HepG2 (cell line): ENCODE data around the gene BEAN1. TPM values are rescaled to one million over a fixed set of nuclear protein-coding genes. Genes with fewer than 3 reads are reported as not detected.

Experiments used
- ATAC-seq: fragments of 200-7000 bp; cut with Tn5 transposase; 3 replicates; pipeline ENCODE4 v1.9.1; 2020; ENCODE audit warnings: mild to moderate bottlenecking, moderate library complexity
- BruUV-seq: library from RNA; stranded (reverse); fragments of 400-500 nt; replicated peaks from 2 replicates; lab custom pipeline; 2021; lab: Mats Ljungman, UMichigan
- CTCF ChIA-PET: fragments of 300-600 bp; formaldehyde crosslinking; extraction: SDS; loops from one replicate; lab custom pipeline; 2021; ENCODE audit warnings: low total read pairs, inconsistent platforms, low intra/inter-chr PET ratio; lab: Yijun Ruan, JAX
- POLR2A ChIA-PET: fragments of 350-600 bp; sonication (Branson Sonifier 250); formaldehyde crosslinking; loops from one replicate; lab custom pipeline; 2020; ENCODE audit warnings: antibody characterized with exemption, inconsistent platforms; lab: Yijun Ruan, JAX
- DNase-seq: peaks from one replicate; pipeline ENCODE4 v3.0.0-alpha.2; 2015; ENCODE audit warnings: low spot score
- FAIRE-seq: peaks from 3 replicates; lab custom pipeline; 2011; peaks lifted over from hg19 to GRCh38; lab: Jason Lieb, UNC
- H2AFZ ChIP-seq: one replicate; pipeline ENCODE4 v1.6.1; 2011; ENCODE audit warnings: low read length, inconsistent platforms
- H3K27ac ChIP-seq: fragments of 300-600 bp; 3 replicates; pipeline ENCODE4 v1.8.0; 2011; ENCODE audit warnings: mixed run types, mild to moderate bottlenecking, mixed read lengths, low read length, inconsistent platforms; ENCODE audit not compliant: insufficient read depth; ENCODE audit errors: extremely low read length
- H3K27me3 ChIP-seq, 2 experiments: fragments of 200-600 bp in 1 of 2; 2 replicates in 1 of 2; 3 replicates in 1 of 2; pipeline versions ENCODE4 v1.6.0 to v1.8.0; 2011; ENCODE audit warnings: low read length in 2 of 2, mild to moderate bottlenecking in 2 of 2, moderate library complexity in 2 of 2, inconsistent platforms in 1 of 2; ENCODE audit not compliant: insufficient read depth in 2 of 2, control insufficient read depth in 1 of 2
- H3K36me3 ChIP-seq, 2 experiments: fragments of 200-600 bp in 1 of 2; replicated peaks in 1 of 2; 2 replicates in 1 of 2; 3 replicates in 1 of 2; pipeline versions ENCODE4 v1.5.1 to v1.8.0; 2011; ENCODE audit warnings: low read length in 2 of 2, inconsistent platforms in 1 of 2; ENCODE audit not compliant: insufficient read depth in 2 of 2, control insufficient read depth in 1 of 2
- H3K4me1 ChIP-seq: 2 replicates; pipeline ENCODE4 v1.5.1; 2012; ENCODE audit warnings: low read length, inconsistent platforms; ENCODE audit not compliant: insufficient read depth
- H3K4me2 ChIP-seq: 2 replicates; pipeline ENCODE4 v1.6.0; 2011; ENCODE audit warnings: low read depth, low read length, inconsistent platforms
- H3K4me3 ChIP-seq, 3 experiments: fragments of 200-600 bp in 1 of 3; sonication (generic), shearing (Covaris generic) in 1 of 3; replicated peaks in 1 of 3; 2 replicates each; pipeline ENCODE4 v1.5.1; 2011 to 2016; ENCODE audit warnings: low read length in 3 of 3, inconsistent platforms in 2 of 3, low read depth in 2 of 3, mild to moderate bottlenecking in 2 of 3, control low read depth in 1 of 3, mixed read lengths in 1 of 3; ENCODE audit not compliant: insufficient read depth in 1 of 3
- H3K79me2 ChIP-seq: one replicate; pipeline ENCODE4 v1.6.1; 2011; ENCODE audit warnings: low read length, inconsistent platforms; ENCODE audit not compliant: insufficient read depth
- H3K9ac ChIP-seq: 2 replicates; pipeline ENCODE4 v1.6.0; 2011; ENCODE audit warnings: mild to moderate bottlenecking, low read depth, low read length, inconsistent platforms; ENCODE audit not compliant: insufficient read depth
- H3K9me3 ChIP-seq: 2 replicates; pipeline ENCODE4 v1.5.1; 2012; ENCODE audit warnings: mild to moderate bottlenecking, low read length
- H4K20me1 ChIP-seq: 2 replicates; pipeline ENCODE4 v1.6.0; 2011; ENCODE audit warnings: inconsistent platforms, mild to moderate bottlenecking, low read length, moderate library complexity; ENCODE audit not compliant: insufficient read depth
- JUNB ChIP-seq: sonication (generic); formaldehyde crosslinking; IDR thresholded peaks from 2 replicates; pipeline ENCODE4 v1.8.0; 2022; ENCODE audit warnings: missing genetic modification reagents, mild to moderate bottlenecking, borderline replicate concordance
- KLF9 ChIP-seq: IDR thresholded peaks from 2 replicates; pipeline ENCODE4 v1.6.1; 2016; ENCODE audit warnings: low read depth
- ZNF143 ChIP-seq: sonication (generic); formaldehyde crosslinking; IDR thresholded peaks from 2 replicates; pipeline ENCODE4 v1.4.0; 2020; ENCODE audit warnings: missing genetic modification reagents
- ZNF878 ChIP-seq: sonication (generic); formaldehyde crosslinking; IDR thresholded peaks from 2 replicates; pipeline ENCODE4 v1.8.1; 2023; ENCODE audit warnings: mild to moderate bottlenecking, missing genetic modification reagents, moderate library complexity
- ZSCAN9 ChIP-seq: IDR thresholded peaks from 2 replicates; pipeline ENCODE4 v1.6.1; 2016; ENCODE audit warnings: borderline replicate concordance
- WGBS: methylation state at CpG from one replicate; pipeline ENCODE4 v1.1.6; 2017; ENCODE audit warnings: low lambda C conversion rate; 5-methylcytosine and 5-hydroxymethylcytosine counted together
- in situ Hi-C: cut with HindIII; loops from 2 replicates; pipeline ENCODE4 v1.10.0; 2017; ENCODE audit warnings: low pct_unique_long_range_greater_than_20kb; ENCODE audit not compliant: extremely low pct_ligation_motif_present
- intact Hi-C: fragments of 100-400 bp; cut with micrococcal nuclease; formaldehyde crosslinking; loops from one replicate; pipeline ENCODE4 v1.10.0; 2022; ENCODE audit not compliant: unreplicated experiment
- polyA plus RNA-seq, 8 experiments: library from polyadenylated mRNA; depleted of rRNA in 3 of 8; stranded (reverse) in 7 of 8; unstranded in 1 of 8; fragments of >200 nt; fragmentation: Illumina TruSeq in 4 of 8; extraction: Trizol in 4 of 8; gene quantifications; 2 replicates each; pipeline versions ENCODE4 v1.2.1 to v1.2.3, GENCODE V29; 2011 to 2016; ENCODE audit warnings: low read depth in 4 of 8, missing spikeins in 1 of 8, mixed read lengths in 1 of 8; ENCODE audit not compliant: insufficient read depth in 1 of 8
- total RNA-seq, 5 experiments: library from RNA; depleted of rRNA; stranded (reverse); fragments of >200 nt; fragmentation: Illumina TruSeq; extraction: Trizol; gene quantifications; 2 replicates each; pipeline ENCODE4 v1.2.3, GENCODE V29; 2016; ENCODE audit warnings: low read depth in 1 of 5

BEAN1 gene
- total and polyA plus RNA-seq, 2 of the 13 experiments (the other 11 are each of a cell fraction or from before 2014, with no cell fraction given), result 0.53 to 1.4 TPM

DNA sequence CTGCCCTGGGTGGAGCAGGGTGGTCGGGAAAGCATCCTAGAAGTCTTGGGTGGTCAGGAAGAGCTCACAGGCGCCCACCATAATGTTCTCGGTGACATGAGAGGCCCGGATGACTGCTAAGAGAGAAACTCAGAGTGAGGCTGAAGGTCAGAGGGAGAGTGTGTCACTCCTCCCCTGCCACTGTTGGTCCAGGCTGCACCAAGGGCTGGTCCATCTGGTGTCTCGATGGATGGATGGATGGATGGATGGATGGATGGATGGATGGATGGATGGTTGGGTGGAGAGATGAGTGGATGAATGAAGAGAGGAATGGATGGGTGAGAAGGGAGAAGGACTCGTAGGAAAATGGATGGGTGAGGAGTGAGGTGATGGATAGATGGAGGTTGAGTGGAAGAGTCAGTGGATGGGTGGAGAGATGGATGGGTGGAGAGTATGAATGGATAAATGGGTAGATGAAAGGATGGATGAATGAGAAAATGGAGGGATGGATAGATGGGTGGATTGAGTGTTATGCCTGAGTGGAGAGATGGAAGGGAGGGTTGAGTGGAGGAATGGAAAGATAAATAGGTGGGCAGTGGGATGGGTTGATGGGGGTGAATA, 43.0 kb downstream of the BEAN1 start:
- in situ Hi-C loops, result no loop called here
- POLR2A ChIA-PET, result no interaction called here
- no peaks in the 10 kb centered on the region for H4K20me1 ChIP-seq

DNA sequence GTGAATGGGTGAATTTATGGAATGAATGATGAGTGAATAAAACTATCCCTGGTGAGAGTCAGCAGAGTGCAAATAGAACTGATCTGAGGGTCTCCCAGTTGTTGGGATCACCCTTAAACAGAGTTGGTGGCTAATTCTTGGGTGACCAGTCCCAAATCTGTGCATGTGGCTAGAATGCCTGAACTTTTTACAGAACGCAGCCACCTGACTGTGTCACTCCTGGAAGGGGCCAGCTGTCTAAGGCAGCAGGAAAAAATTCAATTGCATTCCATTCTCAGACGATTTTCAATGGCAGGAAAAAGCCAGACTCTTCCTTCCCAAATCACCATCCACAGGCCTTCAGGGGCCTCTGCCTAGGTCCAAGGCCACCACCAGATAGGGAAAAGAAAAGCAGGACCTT, 43.5 kb downstream of the BEAN1 start:
- no peak overlapping the region for H2AFZ ChIP-seq
- no peak overlapping the region for H3K4me3 ChIP-seq
- no peak for FAIRE-seq
- no peaks in the 10 kb centered on the region for H4K20me1 ChIP-seq
- DNase-seq, result no peak
- no peaks in the 10 kb centered on the region for H3K9me3 ChIP-seq
- H3K27me3 ChIP-seq, result peaks cover 5 to 54% of the 10 kb centered on the region in 2 experiments; a peak in 4 of 5 replicates
- CTCF ChIA-PET, result no interaction called here
- intact Hi-C loops, result no loop called here
- H3K9ac ChIP-seq, result no peak overlapping the region
- 29% methylated on average over 2 of the region's 2 CpGs for WGBS
- POLR2A ChIA-PET, result no interaction called here
- H3K36me3 ChIP-seq, result no peaks in the 10 kb centered on the region
- H3K79me2 ChIP-seq, result no peaks in the 10 kb centered on the region
- TF ChIP-seq KLF9 (CRISPR knock-in tag), result no peak
- TF ChIP-seq ZNF878, result no peak
- no peak for TF ChIP-seq ZSCAN9 (CRISPR knock-in tag)
- no peak overlapping the region for H3K27ac ChIP-seq
- in situ Hi-C loops, result no loop called here
- H3K4me2 ChIP-seq, result no peak overlapping the region
- no TSS peak for BruUV-seq
- no peak for ATAC-seq
- peaks cover 19% of the 10 kb centered on the region for H3K4me1 ChIP-seq

More for the DNA sequence above, 43.0 kb downstream of the BEAN1 start:
- FAIRE-seq (no peak), DNase-seq (no peak), ATAC-seq (no peak)
- TF ChIP-seq JUNB (CRISPR knock-in tag) (0 out of 2 replicates have a peak, but pooled peaks have one; percentile 39), ZNF143 (no peak)
- CTCF ChIA-PET, result no interaction called here
- peaks cover 4 to 49% of the 10 kb centered on the region in 2 experiments; a peak in 4 of 5 replicates for H3K27me3 ChIP-seq
- H3K4me1 ChIP-seq, result peaks cover 16% of the 10 kb centered on the region
- 9% methylated on average over 6 of the region's 6 CpGs for WGBS
- H2AFZ ChIP-seq, result no peak overlapping the region
- H3K79me2 ChIP-seq, result no peaks in the 10 kb centered on the region
- no peak overlapping the region for H3K4me3 ChIP-seq
- intact Hi-C loops, result no loop called here
- H3K9me3 ChIP-seq, result no peaks in the 10 kb centered on the region
- H3K4me2 ChIP-seq, result no peak overlapping the region
- no peak overlapping the region for H3K9ac ChIP-seq
- BruUV-seq, result no TSS peak
- no peaks in the 10 kb centered on the region for H3K36me3 ChIP-seq
- no peak overlapping the region for H3K27ac ChIP-seq
